Thyroid gland (tissue), 4 donors: Measurements from ENCODE around the gene SIN3B.

Experiments
- CTCF ChIP-seq, 6 experiments: fragments of 200-600 bp in 3 of 6; fragments of 450-650 bp in 3 of 6; sonication (generic) in 3 of 6; IDR thresholded peaks; one replicate each; pipeline ENCODE4 v1.5.1; 2016 to 2019; ENCODE audit warnings: antibody characterized with exemption in 6 of 6, mild to moderate bottlenecking in 2 of 6, inconsistent platforms in 1 of 6, moderate library complexity in 1 of 6
- POLR2A ChIP-seq, 2 donors: fragments of 450-650 bp; IDR thresholded peaks; one replicate each; pipeline ENCODE4 v1.6.1; 2017; ENCODE audit warnings: antibody characterized with exemption in 2 of 2, mild to moderate bottlenecking in 2 of 2, moderate library complexity in 1 of 2

DNA sequence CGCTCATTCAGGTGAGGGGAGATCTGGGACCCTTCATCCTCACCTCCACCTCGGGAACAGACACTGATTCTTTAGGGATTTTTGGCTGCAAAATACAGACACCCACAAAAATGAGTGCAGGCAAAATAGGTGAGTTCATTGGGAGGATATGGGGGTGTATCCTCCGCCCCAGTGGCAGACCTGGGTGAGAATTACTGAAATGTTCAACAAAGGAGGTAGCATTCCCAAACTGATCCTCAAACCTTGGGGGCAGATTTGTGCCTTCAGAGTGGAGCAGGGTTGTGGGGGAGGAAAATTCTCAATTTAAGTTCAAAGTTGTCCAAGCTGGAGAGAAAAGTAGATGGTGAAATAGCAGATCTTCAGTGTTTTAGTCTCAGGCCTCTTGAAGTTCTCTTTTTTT is 31.3 kb upstream of the SIN3B start:
- no peak for TF ChIP-seq CTCF (IDR thresholded peaks at IDR 0.05)
- TF ChIP-seq POLR2A (IDR thresholded peaks at IDR 0.05) = no peak
